NK-92 (cell line): ENCODE measurements around the gene PHACTR2.
"Not testable (repeated sequence)": the region's sequence is repeated elsewhere in the genome, so short reads cannot be mapped to it uniquely, and the experiment has no call there.

Experiments
- DNase-seq: peaks from one replicate; lab custom pipeline; 2025; ENCODE audit not compliant: unreplicated experiment; lab: John Stamatoyannopoulos, UW

PHACTR2 gene

GRCh38 chr6:143698329-143698728 lies 20.6 kb downstream of the PHACTR2 start:
- no peak for DNase-seq

GRCh38 chr6:143698759-143699429 lies 21.1 kb downstream of the PHACTR2 start:
- no peak for DNase-seq

GRCh38 chr6:143699430-143699825 lies 21.7 kb downstream of the PHACTR2 start:
- no peak for DNase-seq

GRCh38 chr6:143700684-143701348 lies 23.1 kb downstream of the PHACTR2 start:
- DNase-seq = no peak

GRCh38 chr6:143701349-143702234 lies 23.8 kb downstream of the PHACTR2 start:
- DNase-seq = no peak

GRCh38 chr6:143705569-143705968 lies 27.8 kb downstream of the PHACTR2 start:
- no peak for DNase-seq

GRCh38 chr6:143707697-143708096 lies 29.9 kb downstream of the PHACTR2 start:
- DNase-seq = no peak

GRCh38 chr6:143708889-143709288 lies 31.1 kb downstream of the PHACTR2 start:
- DNase-seq = no peak

- DNase-seq = no peak
Observed at GRCh38 chr6:143711714-143712113, 33.9 kb downstream of the PHACTR2 start.

GRCh38 chr6:143718472-143718871 lies 40.7 kb downstream of the PHACTR2 start:
- no peak for DNase-seq

GRCh38 chr6:143721642-143722041 lies 43.9 kb downstream of the PHACTR2 start:
- DNase-seq = no peak

GRCh38 chr6:143724876-143725275 lies 47.1 kb downstream of the PHACTR2 start:
- no peak for DNase-seq

GRCh38 chr6:143726015-143726647 lies 48.4 kb downstream of the PHACTR2 start:
- DNase-seq = no peak

- DNase-seq = no peak
Observed at GRCh38 chr6:143727035-143727434, 49.3 kb downstream of the PHACTR2 start.

- DNase-seq = no peak
Observed at GRCh38 chr6:143731789-143732188, 54.0 kb downstream of the PHACTR2 start.

GRCh38 chr6:143732536-143732935 lies 54.8 kb downstream of the PHACTR2 start:
- no peak for DNase-seq

- no peak for DNase-seq
Observed at GRCh38 chr6:143733510-143733909, 55.7 kb downstream of the PHACTR2 start.

GRCh38 chr6:143734641-143735063 lies 56.9 kb downstream of the PHACTR2 start:
- no peak for DNase-seq

- not testable (repeated sequence) for DNase-seq
Observed at GRCh38 chr6:143738072-143738690, 60.4 kb downstream of the PHACTR2 start.

- no peak for DNase-seq
Observed at GRCh38 chr6:143739341-143739851, 61.6 kb downstream of the PHACTR2 start.

- no peak for DNase-seq
Observed at GRCh38 chr6:143740213-143740612, 62.4 kb downstream of the PHACTR2 start.
